HCT116 (cell line): ENCODE measurements around the gene ZEB2. TPM values are rescaled to one million over a fixed set of nuclear protein-coding genes. Genes with fewer than 3 reads are reported as not detected.
A peak's percentile ranks its signal among the peaks of the same experiment; 100 is the strongest.

Experiments used
- ATAC-seq: fragments of 200-7000 bp; cut with Tn5 transposase; 2 replicates; pipeline ENCODE4 v1.9.1; 2020; ENCODE audit warnings: mild to moderate bottlenecking, moderate library complexity
- BruUV-seq: library from RNA; stranded (reverse); fragments of 400-500 nt; replicated peaks from 2 replicates; lab custom pipeline; 2021; lab: Mats Ljungman, UMichigan
- CTCF ChIA-PET: fragments of 300-600 bp; sonication (Branson Sonifier 250); formaldehyde crosslinking; loops from one replicate; lab custom pipeline; 2021; ENCODE audit warnings: antibody characterized with exemption; lab: Charles Lee
- POLR2A ChIA-PET: fragments of 300-600, 350-600 bp; sonication (Branson Sonifier 250); formaldehyde crosslinking; loops from one replicate; lab custom pipeline; 2021; ENCODE audit warnings: antibody characterized with exemption; lab: Charles Lee
- RAD21 ChIA-PET, 2 experiments: fragments of 300-600 bp; sonication (Branson Sonifier 250); formaldehyde crosslinking; loops; one replicate each; lab custom pipeline; 2023; ENCODE audit warnings: low total read pairs in 2 of 2; ENCODE audit not compliant: uncharacterized antibody in 2 of 2, unreplicated experiment in 2 of 2, low non-redundant PET in 1 of 2; lab: Charles Lee
- DNase-seq: peaks from one replicate; pipeline ENCODE4 v3.0.0-alpha.2; 2010; ENCODE audit warnings: low read depth, low spot score
- H2AFZ ChIP-seq: fragments of 200-600 bp; shearing (Covaris generic), sonication (generic); 2 replicates; pipeline ENCODE4 v1.6.1; 2017; ENCODE audit warnings: low read depth, mixed run types, mixed read lengths, antibody characterized with exemption, low read length; ENCODE audit not compliant: poor library complexity, severe bottlenecking
- H3K27ac ChIP-seq: 2 replicates; pipeline ENCODE4 v1.5.1; 2012; ENCODE audit warnings: low read depth, low read length
- H3K27me3 ChIP-seq: fragments of 200-600 bp; sonication (generic); 2 replicates; pipeline ENCODE4 v1.6.1; 2016; ENCODE audit warnings: mixed run types, low read length, mixed read lengths; ENCODE audit not compliant: insufficient read depth
- H3K36me3 ChIP-seq, 2 experiments: fragments of 200-500 bp in 1 of 2; fragments of 200-600 bp in 1 of 2; sonication (Bioruptor generic) in 1 of 2; sonication (generic) in 1 of 2; 2 replicates each; pipeline versions ENCODE4 v1.5.1 to v1.6.1; 2014 to 2016; ENCODE audit warnings: low read length in 2 of 2, inconsistent platforms in 1 of 2, mixed read lengths in 1 of 2, mixed run types in 1 of 2; ENCODE audit not compliant: insufficient read depth in 2 of 2, control insufficient read depth in 1 of 2
- H3K4me1 ChIP-seq, 2 experiments: fragments of 200-600 bp in 1 of 2; sonication (generic) in 1 of 2; 2 replicates each; pipeline versions ENCODE4 v1.5.1 to v1.6.1; 2012 to 2017; ENCODE audit warnings: low read length in 2 of 2, inconsistent platforms in 1 of 2, mild to moderate bottlenecking in 1 of 2, mixed read lengths in 1 of 2, mixed run types in 1 of 2, moderate library complexity in 1 of 2; ENCODE audit not compliant: insufficient read depth in 2 of 2, control insufficient read depth in 1 of 2
- H3K4me2 ChIP-seq: fragments of 200-600 bp; sonication (generic); 2 replicates; pipeline ENCODE4 v1.6.1; 2017; ENCODE audit warnings: mixed run types, low read length, mixed read lengths
- H3K4me3 ChIP-seq, 2 experiments: fragments of 200-600 bp in 1 of 2; sonication (generic) in 1 of 2; replicated peaks in 1 of 2; 2 replicates each; pipeline ENCODE4 v1.5.1; 2011 to 2016; ENCODE audit warnings: low read length in 2 of 2, control low read depth in 1 of 2, low read depth in 1 of 2, mild to moderate bottlenecking in 1 of 2, mixed read lengths in 1 of 2, mixed run types in 1 of 2
- H3K79me2 ChIP-seq: fragments of 200-600 bp; sonication (generic); 2 replicates; pipeline ENCODE4 v1.6.1; 2017; ENCODE audit warnings: mild to moderate bottlenecking, mixed run types, low read length, moderate library complexity, mixed read lengths; ENCODE audit not compliant: insufficient read depth
- H3K9ac ChIP-seq: fragments of 200-600 bp; sonication (generic); 2 replicates; pipeline ENCODE4 v1.6.1; 2016; ENCODE audit warnings: low read length, mixed read lengths
- H3K9me2 ChIP-seq: fragments of 200-600 bp; sonication (generic), shearing (Covaris generic); 2 replicates; pipeline ENCODE4 v1.6.1; 2017; ENCODE audit warnings: mixed run types, mild to moderate bottlenecking, moderate library complexity; ENCODE audit not compliant: insufficient read depth
- H3K9me3 ChIP-seq, 2 experiments: fragments of 200-500 bp in 1 of 2; fragments of 200-600 bp in 1 of 2; sonication (Bioruptor generic) in 1 of 2; sonication (generic) in 1 of 2; 2 replicates each; pipeline ENCODE4 v1.6.1; 2014 to 2017; ENCODE audit warnings: low read length in 2 of 2, mixed read lengths in 2 of 2, inconsistent platforms in 1 of 2, low read depth in 1 of 2, mild to moderate bottlenecking in 1 of 2, mixed run types in 1 of 2, moderate library complexity in 1 of 2; ENCODE audit not compliant: control insufficient read depth in 1 of 2, insufficient read depth in 1 of 2
- H4K20me1 ChIP-seq: fragments of 200-600 bp; sonication (generic), shearing (Covaris generic); 2 replicates; pipeline ENCODE4 v1.6.1; 2017; ENCODE audit warnings: mixed run types, mild to moderate bottlenecking, moderate library complexity; ENCODE audit not compliant: insufficient read depth
- CBX3 ChIP-seq: IDR thresholded peaks from 2 replicates; pipeline ENCODE4 v1.6.1; 2012; ENCODE audit warnings: low read depth
- EZH2phosphoT487 ChIP-seq: fragments of 200-600 bp; IDR thresholded peaks from 2 replicates; pipeline ENCODE4 v1.6.1; 2018; ENCODE audit warnings: antibody characterized with exemption, borderline replicate concordance
- FOSL1 ChIP-seq: IDR thresholded peaks from 2 replicates; pipeline ENCODE4 v1.6.1; 2012; ENCODE audit warnings: low read depth
- POLR2A ChIP-seq: IDR thresholded peaks from 2 replicates; pipeline ENCODE4 v1.7.0; 2011; ENCODE audit warnings: borderline replicate concordance; ENCODE audit not compliant: insufficient read depth, insufficient read length; ENCODE audit errors: extremely low read depth
- POLR2AphosphoS5 ChIP-seq: IDR thresholded peaks from 2 replicates; pipeline ENCODE4 v1.6.1; 2011; ENCODE audit warnings: mild to moderate bottlenecking, low read depth, low read length, moderate library complexity
- RAD21 ChIP-seq: IDR thresholded peaks from 2 replicates; pipeline ENCODE4 v1.6.1; 2012; ENCODE audit warnings: low read depth, mild to moderate bottlenecking
- SIN3A ChIP-seq: IDR thresholded peaks from 2 replicates; pipeline ENCODE4 v1.6.1; 2012; ENCODE audit warnings: low read depth
- SP1 ChIP-seq: IDR thresholded peaks from 2 replicates; pipeline ENCODE4 v1.6.1; 2012; ENCODE audit warnings: low read depth
- SRF ChIP-seq: IDR thresholded peaks from 2 replicates; pipeline ENCODE4 v1.6.1; 2012; ENCODE audit warnings: low read depth
- TCF7L2 ChIP-seq: IDR thresholded peaks from 2 replicates; pipeline ENCODE4 v1.7.0; 2011; ENCODE audit warnings: borderline replicate concordance, inconsistent platforms; ENCODE audit not compliant: insufficient read depth, insufficient read length; ENCODE audit errors: extremely low read depth
- ZNF274 ChIP-seq: fragments of 200-500 bp; sonication (Bioruptor generic); IDR thresholded peaks from 2 replicates; pipeline ENCODE4 v1.6.1; 2014; ENCODE audit warnings: mild to moderate bottlenecking, low read depth, low read length, inconsistent platforms
- intact Hi-C: fragments of 100-400 bp; cut with micrococcal nuclease; formaldehyde crosslinking; loops from 2 replicates; pipeline ENCODE4 v1.10.0; 2022
- total RNA-seq: library from RNA; stranded (reverse); gene quantifications from one replicate; pipeline ENCODE4 v1.2.1, GENCODE V29; 2021; ENCODE audit not compliant: unreplicated experiment
- TF ChIP-seq, protein P1 (sequence below), 3 experiments: fragments of 200-600 bp in 1 of 3; sonication (generic) in 1 of 3; IDR thresholded peaks in 2 of 3; conservative IDR thresholded peaks in 1 of 3; 2 replicates each; pipeline ENCODE4 v1.5.1; 2012 to 2017; ENCODE audit warnings: low read depth in 2 of 3, low read length in 2 of 3, antibody characterized with exemption in 1 of 3, borderline replicate concordance in 1 of 3, control low read depth in 1 of 3, mild to moderate bottlenecking in 1 of 3, mixed read lengths in 1 of 3, mixed run types in 1 of 3, moderate library complexity in 1 of 3; ENCODE audit not compliant: insufficient read depth in 1 of 3
- TF ChIP-seq, protein P2 (sequence below): IDR thresholded peaks from 2 replicates; pipeline ENCODE4 v1.6.1; 2011; ENCODE audit warnings: mild to moderate bottlenecking, low read length, moderate library complexity; ENCODE audit not compliant: insufficient replicate concordance; ENCODE audit errors: extremely low read depth

Gene ZEB2
- total RNA-seq, 1 experiment from 2014 or later = 0.81 TPM

DNA sequence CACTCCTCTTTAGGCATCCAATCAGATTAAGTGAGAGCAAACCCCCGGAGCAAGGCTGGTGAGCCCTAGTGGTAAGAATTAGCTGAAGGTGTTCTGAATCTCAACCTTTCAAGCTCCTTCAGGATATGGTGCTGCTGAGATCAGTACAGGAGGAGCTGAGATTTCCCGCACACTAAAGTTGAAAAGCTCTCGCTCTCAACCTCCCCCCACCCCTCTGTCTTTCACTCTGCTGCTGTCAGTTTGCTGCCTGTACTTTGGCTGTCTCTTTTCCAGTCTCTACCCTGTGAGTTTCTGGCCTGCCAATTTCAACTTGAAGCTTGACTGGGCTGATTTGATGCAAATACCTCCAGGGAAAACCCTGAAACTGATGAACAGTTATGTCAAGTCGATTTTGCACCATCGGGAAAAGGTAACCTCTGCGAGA lies 15.7 kb downstream of the ZEB2 start:
- Histone ChIP-seq H3K4me2 (no peak overlapping the region), H3K27me3 (no peaks in the 10 kb centered on the region)
- TF ChIP-seq, protein P1, sequence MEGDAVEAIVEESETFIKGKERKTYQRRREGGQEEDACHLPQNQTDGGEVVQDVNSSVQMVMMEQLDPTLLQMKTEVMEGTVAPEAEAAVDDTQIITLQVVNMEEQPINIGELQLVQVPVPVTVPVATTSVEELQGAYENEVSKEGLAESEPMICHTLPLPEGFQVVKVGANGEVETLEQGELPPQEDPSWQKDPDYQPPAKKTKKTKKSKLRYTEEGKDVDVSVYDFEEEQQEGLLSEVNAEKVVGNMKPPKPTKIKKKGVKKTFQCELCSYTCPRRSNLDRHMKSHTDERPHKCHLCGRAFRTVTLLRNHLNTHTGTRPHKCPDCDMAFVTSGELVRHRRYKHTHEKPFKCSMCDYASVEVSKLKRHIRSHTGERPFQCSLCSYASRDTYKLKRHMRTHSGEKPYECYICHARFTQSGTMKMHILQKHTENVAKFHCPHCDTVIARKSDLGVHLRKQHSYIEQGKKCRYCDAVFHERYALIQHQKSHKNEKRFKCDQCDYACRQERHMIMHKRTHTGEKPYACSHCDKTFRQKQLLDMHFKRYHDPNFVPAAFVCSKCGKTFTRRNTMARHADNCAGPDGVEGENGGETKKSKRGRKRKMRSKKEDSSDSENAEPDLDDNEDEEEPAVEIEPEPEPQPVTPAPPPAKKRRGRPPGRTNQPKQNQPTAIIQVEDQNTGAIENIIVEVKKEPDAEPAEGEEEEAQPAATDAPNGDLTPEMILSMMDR (IDR thresholded peaks at IDR 0.05 in 2 of 3, conservative IDR thresholded peaks at IDR 0.05 in 1 of 3; ENCODE audit: borderline replicate concordance in 1 of 3, insufficient read depth in 1 of 3, low read depth in 2 of 3, low read length in 2 of 3) = 0 out of 6 replicates have a peak, but pooled peaks of 1 of the 3 experiments have one; percentile 15
- TF ChIP-seq, protein P2, sequence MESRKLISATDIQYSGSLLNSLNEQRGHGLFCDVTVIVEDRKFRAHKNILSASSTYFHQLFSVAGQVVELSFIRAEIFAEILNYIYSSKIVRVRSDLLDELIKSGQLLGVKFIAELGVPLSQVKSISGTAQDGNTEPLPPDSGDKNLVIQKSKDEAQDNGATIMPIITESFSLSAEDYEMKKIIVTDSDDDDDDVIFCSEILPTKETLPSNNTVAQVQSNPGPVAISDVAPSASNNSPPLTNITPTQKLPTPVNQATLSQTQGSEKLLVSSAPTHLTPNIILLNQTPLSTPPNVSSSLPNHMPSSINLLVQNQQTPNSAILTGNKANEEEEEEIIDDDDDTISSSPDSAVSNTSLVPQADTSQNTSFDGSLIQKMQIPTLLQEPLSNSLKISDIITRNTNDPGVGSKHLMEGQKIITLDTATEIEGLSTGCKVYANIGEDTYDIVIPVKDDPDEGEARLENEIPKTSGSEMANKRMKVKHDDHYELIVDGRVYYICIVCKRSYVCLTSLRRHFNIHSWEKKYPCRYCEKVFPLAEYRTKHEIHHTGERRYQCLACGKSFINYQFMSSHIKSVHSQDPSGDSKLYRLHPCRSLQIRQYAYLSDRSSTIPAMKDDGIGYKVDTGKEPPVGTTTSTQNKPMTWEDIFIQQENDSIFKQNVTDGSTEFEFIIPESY = no peak
- TF ChIP-seq, all 23 proteins: peak for 1
- Histone ChIP-seq H3K9ac (no peak overlapping the region), H4K20me1 (no peaks in the 10 kb centered on the region), H3K9me2 (no peaks in the 10 kb centered on the region), H3K4me1 (no peaks in the 10 kb centered on the region), H2AFZ (no peak overlapping the region), H3K79me2 (no peaks in the 10 kb centered on the region), H3K27ac (no peak overlapping the region), H3K9me3 (no peaks in the 10 kb centered on the region), H3K36me3 (no peaks in the 10 kb centered on the region), H3K4me3 (no peak overlapping the region)
- RAD21 ChIA-PET = no interaction called here
- no TSS peak for BruUV-seq
- no peak for DNase-seq
- no peak for ATAC-seq
- intact Hi-C loops = no loop called here
- CTCF ChIA-PET = no interaction called here
- POLR2A ChIA-PET = no interaction called here

- ATAC-seq = no peak
- DNase-seq = no peak
- intact Hi-C loops = no loop called here
- H3K9me2 ChIP-seq = no peaks in the 10 kb centered on the region
- no peaks in the 10 kb centered on the region for H3K4me1 ChIP-seq
- H3K27ac ChIP-seq = no peak overlapping the region
- H3K4me3 ChIP-seq = no peak overlapping the region
- H3K36me3 ChIP-seq = no peaks in the 10 kb centered on the region
- TF ChIP-seq, protein P2 = no peak
- TF ChIP-seq SIN3A (no peak), SRF (no peak), EZH2phosphoT487 (no peak), CBX3 (no peak), SP1 (no peak), TCF7L2 (no peak), FOSL1 (no peak), ZNF274 (no peak), POLR2AphosphoS5 (no peak), POLR2A (no peak), RAD21 (no peak)
- no peaks in the 10 kb centered on the region for H3K79me2 ChIP-seq
- no peak overlapping the region for H3K9ac ChIP-seq
- H3K27me3 ChIP-seq = no peaks in the 10 kb centered on the region
- ChIA-PET RAD21 (no interaction called here), CTCF (no interaction called here), POLR2A (no interaction called here)
- H4K20me1 ChIP-seq = no peaks in the 10 kb centered on the region
- no peaks in the 10 kb centered on the region for H3K9me3 ChIP-seq
- no TSS peak for BruUV-seq
- H3K4me2 ChIP-seq = no peak overlapping the region
- H2AFZ ChIP-seq = no peak overlapping the region
Measured at GRCh38 chr2:144503242-144503641, 16.7 kb downstream of the ZEB2 start.
